B cell (primary cell): ENCODE results near the gene NCOA5. TPM values are rescaled to one million over a fixed set of nuclear protein-coding genes. Genes with fewer than 3 reads are reported as not detected.

Experiments used
- ATAC-seq: fragments of 200-7000 bp; cut with Tn5 transposase; one replicate; pipeline ENCODE4 v1.10.0; 2021; ENCODE audit warnings: low read depth, mild to moderate bottlenecking, moderate number of reproducible peaks, moderate library complexity
- CTCF ChIA-PET: fragments of 350-600 bp; sonication (Branson Sonifier 250); formaldehyde crosslinking; loops from one replicate; lab custom pipeline; 2021; ENCODE audit warnings: antibody characterized with exemption, inconsistent platforms; lab: Charles Lee
- POLR2A ChIA-PET: fragments of 350-600 bp; sonication (Branson Sonifier 250); formaldehyde crosslinking; loops from one replicate; lab custom pipeline; 2021; ENCODE audit warnings: antibody characterized with exemption; lab: Charles Lee
- DNase-seq: peaks from one replicate; pipeline ENCODE4 v3.0.0; 2013
- H2AFZ ChIP-seq: 2 replicates; pipeline ENCODE4 v1.6.1; 2012; ENCODE audit warnings: mild to moderate bottlenecking, low read depth, low read length; ENCODE audit not compliant: insufficient read depth, poor library complexity, severe bottlenecking
- H3K27ac ChIP-seq, 2 donors: 1 replicate in 1 of 2; 2 replicates in 1 of 2; pipeline ENCODE4 v1.5.1; 2012 to 2013; ENCODE audit warnings: low read length in 2 of 2, mild to moderate bottlenecking in 2 of 2, moderate library complexity in 1 of 2
- H3K27me3 ChIP-seq, 4 experiments: fragments of 200-600 bp in 1 of 4; sonication (generic) in 1 of 4; replicated peaks in 1 of 4; 1 replicate in 2 of 4; 2 replicates in 2 of 4; pipeline versions ENCODE4 v1.6.1 to v1.7.0; 2013 to 2016; ENCODE audit warnings: low read length in 3 of 4, mild to moderate bottlenecking in 2 of 4, mixed read lengths in 1 of 4, moderate library complexity in 1 of 4; ENCODE audit not compliant: insufficient read depth in 4 of 4, control insufficient read depth in 3 of 4; ENCODE audit errors: control extremely low read depth in 1 of 4
- H3K36me3 ChIP-seq, 2 experiments: replicated peaks in 1 of 2; 1 replicate in 1 of 2; 2 replicates in 1 of 2; pipeline versions ENCODE4 v1.6.1 to v1.7.1; 2013; ENCODE audit warnings: low read length in 1 of 2; ENCODE audit not compliant: insufficient read depth in 2 of 2, control insufficient read depth in 1 of 2; ENCODE audit errors: control extremely low read depth in 1 of 2, extremely low read depth in 1 of 2
- H3K4me1 ChIP-seq, 2 donors: fragments of 200-600 bp in 1 of 2; sonication (generic) in 1 of 2; 1 replicate in 1 of 2; 2 replicates in 1 of 2; pipeline versions ENCODE4 v1.5.1 to v1.6.1; 2013 to 2017; ENCODE audit warnings: low read length in 2 of 2; ENCODE audit not compliant: control insufficient read depth in 2 of 2, insufficient read depth in 2 of 2
- H3K4me2 ChIP-seq: replicated peaks from 2 replicates; pipeline ENCODE3; 2012; ENCODE audit warnings: mild to moderate bottlenecking, low read depth, low read length; ENCODE audit not compliant: poor library complexity, severe bottlenecking
- H3K4me3 ChIP-seq, 5 experiments: fragments of 200-600 bp in 1 of 5; sonication (generic) in 1 of 5; 1 replicate in 3 of 5; 2 replicates in 2 of 5; pipeline versions ENCODE4 v1.5.1 to v1.7.0; 2011 to 2016; ENCODE audit warnings: low read length in 4 of 5, mild to moderate bottlenecking in 4 of 5, low read depth in 2 of 5, control low read depth in 1 of 5, moderate library complexity in 1 of 5; ENCODE audit not compliant: insufficient read depth in 1 of 5; ENCODE audit errors: control extremely low read depth in 1 of 5, extremely low read depth in 1 of 5
- H3K79me2 ChIP-seq: fragments of 200-600 bp; sonication (generic); one replicate; pipeline ENCODE4 v1.6.0; 2016; ENCODE audit warnings: low read length; ENCODE audit not compliant: control insufficient read depth, insufficient read depth
- H3K9ac ChIP-seq: fragments of 200-600 bp; sonication (generic); 2 replicates; pipeline ENCODE4 v1.6.1; 2017; ENCODE audit warnings: mild to moderate bottlenecking, low read length, moderate library complexity
- H3K9me3 ChIP-seq, 3 donors: one replicate each; pipeline versions ENCODE4 v1.6.1 to v1.7.1; 2013; ENCODE audit warnings: low read length in 2 of 3; ENCODE audit not compliant: control insufficient read depth in 2 of 3, insufficient read depth in 1 of 3; ENCODE audit errors: control extremely low read depth in 1 of 3
- H4K20me1 ChIP-seq: 2 replicates; pipeline ENCODE4 v1.6.0; 2012; ENCODE audit warnings: mild to moderate bottlenecking, low read length; ENCODE audit not compliant: insufficient read depth, control insufficient read depth, poor library complexity, severe bottlenecking
- H3K27ac Mint-ChIP-seq: one replicate; pipeline ENCODE4 v1.8.0; 2021; ENCODE audit warnings: mixed read lengths
- H3K27me3 Mint-ChIP-seq: one replicate; pipeline ENCODE4 v1.8.0; 2021; ENCODE audit warnings: mixed read lengths
- H3K4me1 Mint-ChIP-seq: one replicate; pipeline ENCODE4 v1.8.0; 2021; ENCODE audit warnings: mixed read lengths
- H3K4me3 Mint-ChIP-seq: one replicate; pipeline ENCODE4 v1.8.0; 2021; ENCODE audit warnings: mixed read lengths
- H3K9me3 Mint-ChIP-seq: one replicate; pipeline ENCODE4 v1.8.0; 2022; ENCODE audit warnings: mixed read lengths; ENCODE audit not compliant: insufficient read depth
- CTCF ChIP-seq: fragments of 200-600 bp; IDR thresholded peaks from one replicate; pipeline ENCODE4 v1.8.0; 2022; ENCODE audit warnings: antibody characterized with exemption, mild to moderate bottlenecking
- EZH2 ChIP-seq: IDR thresholded peaks from 2 replicates; pipeline ENCODE4 v1.6.1; 2012; ENCODE audit warnings: borderline replicate concordance, low read depth, mild to moderate bottlenecking, moderate library complexity, low read length; ENCODE audit not compliant: insufficient read depth, poor library complexity, severe bottlenecking
- WGBS: methylation state at CpG from one replicate; pipeline ENCODE4 v1.1.5; 2013; ENCODE audit warnings: missing lambda C conversion rate; ENCODE audit not compliant: insufficient coverage; 5-methylcytosine and 5-hydroxymethylcytosine counted together
- intact Hi-C: fragments of 100-400 bp; cut with micrococcal nuclease; formaldehyde crosslinking; loops from one replicate; pipeline ENCODE4 v1.10.0; 2022
- polyA plus RNA-seq: library from polyadenylated mRNA; depleted of rRNA; stranded (reverse); fragments of >200 nt; gene quantifications from 2 replicates; pipeline ENCODE4 v1.2.3, GENCODE V29; 2012
- total RNA-seq, 2 donors: library from RNA; stranded (reverse); fragments of 120-200 nt in 1 of 2; gene quantifications; 1 replicate in 1 of 2; 2 replicates in 1 of 2; pipeline versions ENCODE4 v1.2.3 to v1.2.4, GENCODE V29; 2013 to 2022

Gene NCOA5
- total and polyA plus RNA-seq, 2 donors (not counting 1 experiment from before 2014, with no cell fraction given) = 26.0 to 41.6 TPM

GRCh38 chr20:46022411-46023147 is 67.2 kb downstream of the NCOA5 start:
- H3K27me3 Mint-ChIP-seq = peaks cover 39% of the 10 kb centered on the region

More at GRCh38 chr20:46022411-46023147, 67.2 kb downstream of the NCOA5 start:
- peak overlapping the region; percentile 91 for H3K4me2 ChIP-seq
- ATAC-seq (peak; percentile 74), DNase-seq (peak; percentile 80)
- Mint-ChIP-seq H3K4me1 (peaks cover 23% of the 10 kb centered on the region), H3K27ac (no peak overlapping the region), H3K4me3 (peak overlapping the region; percentile 64), H3K9me3 (no peaks in the 10 kb centered on the region)
- peak overlapping the region in 3 of 5 experiments; percentile 25 to 54 (median 27) for H3K4me3 ChIP-seq
- 1% methylated on average over 32 of the region's 37 CpGs for whole genome bisulfite sequencing
- H4K20me1 ChIP-seq = no peaks in the 10 kb centered on the region
- H2AFZ ChIP-seq = peak overlapping the region; percentile 49
- ChIA-PET CTCF (interaction anchor here (0.7 to 4.2 kb wide), 35 partner anchors 9 to 660 kb away, joined by 3 to 61 read pairs (median 4); partner anchors contain the start of gene ELMO2), POLR2A (interaction anchor here (0.7 kb wide), 1 partner anchor 46 kb away, joined by 3 read pairs; no protein-coding TSS in a partner anchor)
- no peaks in the 10 kb centered on the region for H3K79me2 ChIP-seq
- intact Hi-C loops = loop anchor here (1.0 to 10.0 kb wide), 6 partner anchors 64 to 665 kb away; partner anchors contain the start of gene TP53RK
- peaks cover 24 to 26% of the 10 kb centered on the region in 2 donors for H3K4me1 ChIP-seq
- peaks cover 0 to 7% (median 0%) of the 10 kb centered on the region in 3 donors for H3K9me3 ChIP-seq
- H3K9ac ChIP-seq = peak overlapping the region; percentile 39
- H3K27ac ChIP-seq = no peak overlapping the region
- H3K36me3 ChIP-seq = no peaks in the 10 kb centered on the region
- H3K27me3 ChIP-seq = peaks cover 0 to 68% (median 25%) of the 10 kb centered on the region in 4 experiments
- TF ChIP-seq EZH2 = no peak
- peak; percentile 79 for TF ChIP-seq CTCF
